Measurements from ENCODE around the gene ZAP70.

The ZAP70 gene

GRCh38 chr2:97717613-97717995 lies 4.2 kb downstream of the ZAP70 start:
- DNase-seq (ENCODE audit: low read depth) = no peak

GRCh38 chr2:97718051-97718882 lies 4.9 kb downstream of the ZAP70 start:
- DNase-seq (ENCODE audit: low read depth) = no peak

GRCh38 chr2:97718942-97719341 lies 5.6 kb downstream of the ZAP70 start:
- DNase-seq (ENCODE audit: low read depth) = no peak

GRCh38 chr2:97719362-97720155 lies 6.2 kb downstream of the ZAP70 start:
- DNase-seq (ENCODE audit: low read depth) = no peak

- DNase-seq (ENCODE audit: low read depth) = no peak
Measured at GRCh38 chr2:97720746-97721145, 7.4 kb downstream of the ZAP70 start.

GRCh38 chr2:97722227-97722626 lies 8.9 kb downstream of the ZAP70 start:
- DNase-seq (ENCODE audit: low read depth) = no peak

GRCh38 chr2:97723156-97724072 lies 10.0 kb downstream of the ZAP70 start:
- no peak for DNase-seq (ENCODE audit: low read depth)

GRCh38 chr2:97724073-97724410 lies 10.7 kb downstream of the ZAP70 start:
- DNase-seq (ENCODE audit: low read depth) = no peak

- no peak for DNase-seq (ENCODE audit: low read depth)
Measured at GRCh38 chr2:97724501-97724900, 11.1 kb downstream of the ZAP70 start.

- DNase-seq (ENCODE audit: low read depth) = no peak
Measured at GRCh38 chr2:97724946-97725688, 11.7 kb downstream of the ZAP70 start.

GRCh38 chr2:97726261-97727064 lies 13.1 kb downstream of the ZAP70 start:
- DNase-seq (ENCODE audit: low read depth) = no peak

GRCh38 chr2:97727296-97727695 lies 13.9 kb downstream of the ZAP70 start:
- no peak for DNase-seq (ENCODE audit: low read depth)

- DNase-seq (ENCODE audit: low read depth) = no peak
Measured at GRCh38 chr2:97728091-97728731, 14.8 kb downstream of the ZAP70 start.

GRCh38 chr2:97730245-97730644 lies 16.9 kb downstream of the ZAP70 start:
- DNase-seq (ENCODE audit: low read depth) = no peak

GRCh38 chr2:97731274-97732020 lies 18.1 kb downstream of the ZAP70 start:
- no peak for DNase-seq (ENCODE audit: low read depth)

GRCh38 chr2:97732436-97733340 lies 19.3 kb downstream of the ZAP70 start:
- no peak for DNase-seq (ENCODE audit: low read depth)

- no peak for DNase-seq (ENCODE audit: low read depth)
Measured at GRCh38 chr2:97733341-97734035, 20.1 kb downstream of the ZAP70 start.

Measured in stimulated activated CD8-positive, alpha-beta memory T cell treated with anti-CD3 and anti-CD28 coated beads, Interleukin-15, amount 100 ng/mL, for 24 hours (primary cell).